HepG2 (cell line): ENCODE measurements around the gene FGFR1OP2. TPM values are rescaled to one million over a fixed set of nuclear protein-coding genes. Genes with fewer than 3 reads are reported as not detected.

ENCODE experiments used
- ATAC-seq: fragments of 200-7000 bp; cut with Tn5 transposase; 3 replicates; pipeline ENCODE4 v1.9.1; 2020; ENCODE audit warnings: mild to moderate bottlenecking, moderate library complexity
- BruUV-seq: library from RNA; stranded (reverse); fragments of 400-500 nt; replicated peaks from 2 replicates; lab custom pipeline; 2021; lab: Mats Ljungman, UMichigan
- CTCF ChIA-PET: fragments of 300-600 bp; formaldehyde crosslinking; extraction: SDS; loops from one replicate; lab custom pipeline; 2021; ENCODE audit warnings: low total read pairs, inconsistent platforms, low intra/inter-chr PET ratio; lab: Yijun Ruan, JAX
- POLR2A ChIA-PET: fragments of 350-600 bp; sonication (Branson Sonifier 250); formaldehyde crosslinking; loops from one replicate; lab custom pipeline; 2020; ENCODE audit warnings: antibody characterized with exemption, inconsistent platforms; lab: Yijun Ruan, JAX
- DNase-seq: peaks from one replicate; pipeline ENCODE4 v3.0.0-alpha.2; 2015; ENCODE audit warnings: low spot score
- FAIRE-seq: peaks from 3 replicates; lab custom pipeline; 2011; peaks lifted over from hg19 to GRCh38; lab: Jason Lieb, UNC
- H2AFZ ChIP-seq: one replicate; pipeline ENCODE4 v1.6.1; 2011; ENCODE audit warnings: low read length, inconsistent platforms
- H3K27ac ChIP-seq: fragments of 300-600 bp; 3 replicates; pipeline ENCODE4 v1.8.0; 2011; ENCODE audit warnings: mixed run types, mild to moderate bottlenecking, mixed read lengths, low read length, inconsistent platforms; ENCODE audit not compliant: insufficient read depth; ENCODE audit errors: extremely low read length
- H3K27me3 ChIP-seq, 2 experiments: fragments of 200-600 bp in 1 of 2; 2 replicates in 1 of 2; 3 replicates in 1 of 2; pipeline versions ENCODE4 v1.6.0 to v1.8.0; 2011; ENCODE audit warnings: low read length in 2 of 2, mild to moderate bottlenecking in 2 of 2, moderate library complexity in 2 of 2, inconsistent platforms in 1 of 2; ENCODE audit not compliant: insufficient read depth in 2 of 2, control insufficient read depth in 1 of 2
- H3K36me3 ChIP-seq, 2 experiments: fragments of 200-600 bp in 1 of 2; replicated peaks in 1 of 2; 2 replicates in 1 of 2; 3 replicates in 1 of 2; pipeline versions ENCODE4 v1.5.1 to v1.8.0; 2011; ENCODE audit warnings: low read length in 2 of 2, inconsistent platforms in 1 of 2; ENCODE audit not compliant: insufficient read depth in 2 of 2, control insufficient read depth in 1 of 2
- H3K4me1 ChIP-seq: 2 replicates; pipeline ENCODE4 v1.5.1; 2012; ENCODE audit warnings: low read length, inconsistent platforms; ENCODE audit not compliant: insufficient read depth
- H3K4me2 ChIP-seq: 2 replicates; pipeline ENCODE4 v1.6.0; 2011; ENCODE audit warnings: low read depth, low read length, inconsistent platforms
- H3K4me3 ChIP-seq, 3 experiments: fragments of 200-600 bp in 1 of 3; sonication (generic), shearing (Covaris generic) in 1 of 3; replicated peaks in 1 of 3; 2 replicates each; pipeline ENCODE4 v1.5.1; 2011 to 2016; ENCODE audit warnings: low read length in 3 of 3, inconsistent platforms in 2 of 3, low read depth in 2 of 3, mild to moderate bottlenecking in 2 of 3, control low read depth in 1 of 3, mixed read lengths in 1 of 3; ENCODE audit not compliant: insufficient read depth in 1 of 3
- H3K79me2 ChIP-seq: one replicate; pipeline ENCODE4 v1.6.1; 2011; ENCODE audit warnings: low read length, inconsistent platforms; ENCODE audit not compliant: insufficient read depth
- H3K9ac ChIP-seq: 2 replicates; pipeline ENCODE4 v1.6.0; 2011; ENCODE audit warnings: mild to moderate bottlenecking, low read depth, low read length, inconsistent platforms; ENCODE audit not compliant: insufficient read depth
- H3K9me3 ChIP-seq: 2 replicates; pipeline ENCODE4 v1.5.1; 2012; ENCODE audit warnings: mild to moderate bottlenecking, low read length
- H4K20me1 ChIP-seq: 2 replicates; pipeline ENCODE4 v1.6.0; 2011; ENCODE audit warnings: inconsistent platforms, mild to moderate bottlenecking, low read length, moderate library complexity; ENCODE audit not compliant: insufficient read depth
- CREBL2 ChIP-seq: sonication (generic); formaldehyde crosslinking; IDR thresholded peaks from 2 replicates; pipeline ENCODE4 v1.8.1; 2023; ENCODE audit warnings: missing genetic modification reagents, mild to moderate bottlenecking, borderline replicate concordance
- ESRRA ChIP-seq: sonication (generic); formaldehyde crosslinking; IDR thresholded peaks from 2 replicates; pipeline ENCODE4 v1.5.1; 2020; ENCODE audit warnings: mild to moderate bottlenecking, low read depth, missing genetic modification reagents
- FUBP1 ChIP-seq: sonication (generic); formaldehyde crosslinking; IDR thresholded peaks from 2 replicates; pipeline ENCODE4 v1.5.1; 2020; ENCODE audit warnings: missing genetic modification reagents, mild to moderate bottlenecking, borderline replicate concordance
- GZF1 ChIP-seq: sonication (generic); formaldehyde crosslinking; IDR thresholded peaks from 2 replicates; pipeline ENCODE4 v1.5.1; 2020; ENCODE audit warnings: mild to moderate bottlenecking, missing genetic modification reagents
- HES4 ChIP-seq: sonication (generic); formaldehyde crosslinking; IDR thresholded peaks from 2 replicates; pipeline ENCODE4 v1.9.0; 2021; ENCODE audit warnings: mild to moderate bottlenecking, missing genetic modification reagents, borderline replicate concordance
- KDM4B ChIP-seq: sonication (generic); formaldehyde crosslinking; IDR thresholded peaks from 2 replicates; pipeline ENCODE4 v1.4.0; 2020; ENCODE audit warnings: missing genetic modification reagents
- MAX ChIP-seq: IDR thresholded peaks from 2 replicates; pipeline ENCODE4 v1.6.1; 2012; ENCODE audit warnings: inconsistent platforms
- MIER3 ChIP-seq: IDR thresholded peaks from 2 replicates; pipeline ENCODE4 v1.6.1; 2016; ENCODE audit warnings: missing compliant biosample characterization, borderline replicate concordance
- PTBP1 ChIP-seq: fragments of 200-400 bp; formaldehyde crosslinking; IDR thresholded peaks from 2 replicates; pipeline ENCODE4 v1.6.1; 2018; ENCODE audit warnings: low read length, low read depth; ENCODE audit not compliant: poor library complexity, severe bottlenecking
- STAG1 ChIP-seq: sonication (generic); formaldehyde crosslinking; IDR thresholded peaks from 2 replicates; pipeline ENCODE4 v1.4.0; 2020; ENCODE audit warnings: missing genetic modification reagents
- ZNF234 ChIP-seq: sonication (generic); formaldehyde crosslinking; conservative IDR thresholded peaks from 2 replicates; pipeline ENCODE4 v1.5.1; 2020; ENCODE audit warnings: mild to moderate bottlenecking, missing genetic modification reagents
- ZNF275 ChIP-seq: sonication (generic); formaldehyde crosslinking; IDR thresholded peaks from 2 replicates; pipeline ENCODE4 v1.8.0; 2022; ENCODE audit warnings: missing genetic modification reagents, mild to moderate bottlenecking, inconsistent platforms, borderline replicate concordance
- ZNF280B ChIP-seq: sonication (generic); formaldehyde crosslinking; IDR thresholded peaks from 2 replicates; pipeline ENCODE4 v1.5.0; 2020; ENCODE audit warnings: missing genetic modification reagents, mild to moderate bottlenecking, borderline replicate concordance
- ZNF382 ChIP-seq: sonication (generic); formaldehyde crosslinking; IDR thresholded peaks from 2 replicates; pipeline ENCODE4 v1.5.0; 2020; ENCODE audit warnings: missing genetic modification reagents, mild to moderate bottlenecking, borderline replicate concordance
- ZNF740 ChIP-seq: sonication (generic); formaldehyde crosslinking; IDR thresholded peaks from 2 replicates; pipeline ENCODE4 v1.4.0; 2020; ENCODE audit warnings: missing genetic modification reagents
- ZNF784 ChIP-seq: sonication (generic); formaldehyde crosslinking; IDR thresholded peaks from 2 replicates; pipeline ENCODE4 v1.5.1; 2020; ENCODE audit warnings: missing genetic modification reagents, mild to moderate bottlenecking, borderline replicate concordance
- WGBS: methylation state at CpG from one replicate; pipeline ENCODE4 v1.1.6; 2017; ENCODE audit warnings: low lambda C conversion rate; 5-methylcytosine and 5-hydroxymethylcytosine counted together
- in situ Hi-C: cut with HindIII; loops from 2 replicates; pipeline ENCODE4 v1.10.0; 2017; ENCODE audit warnings: low pct_unique_long_range_greater_than_20kb; ENCODE audit not compliant: extremely low pct_ligation_motif_present
- intact Hi-C: fragments of 100-400 bp; cut with micrococcal nuclease; formaldehyde crosslinking; loops from one replicate; pipeline ENCODE4 v1.10.0; 2022; ENCODE audit not compliant: unreplicated experiment
- polyA plus RNA-seq, 8 experiments: library from polyadenylated mRNA; depleted of rRNA in 3 of 8; stranded (reverse) in 7 of 8; unstranded in 1 of 8; fragments of >200 nt; fragmentation: Illumina TruSeq in 4 of 8; extraction: Trizol in 4 of 8; gene quantifications; 2 replicates each; pipeline versions ENCODE4 v1.2.1 to v1.2.3, GENCODE V29; 2011 to 2016; ENCODE audit warnings: low read depth in 4 of 8, missing spikeins in 1 of 8, mixed read lengths in 1 of 8; ENCODE audit not compliant: insufficient read depth in 1 of 8
- total RNA-seq, 5 experiments: library from RNA; depleted of rRNA; stranded (reverse); fragments of >200 nt; fragmentation: Illumina TruSeq; extraction: Trizol; gene quantifications; 2 replicates each; pipeline ENCODE4 v1.2.3, GENCODE V29; 2016; ENCODE audit warnings: low read depth in 1 of 5

FGFR1OP2 gene
- total and polyA plus RNA-seq, 2 of the 13 experiments (the other 11 are each of a cell fraction or from before 2014, with no cell fraction given) = 18.3 to 38.1 TPM

- Histone ChIP-seq H3K9ac (no peak overlapping the region), H4K20me1 (no peaks in the 10 kb centered on the region), H3K4me1 (no peaks in the 10 kb centered on the region), H3K27ac (no peak overlapping the region), H3K27me3 (no peaks in the 10 kb centered on the region), H2AFZ (no peak overlapping the region)
- intact Hi-C loops = no loop called here
- DNase-seq (no peak), ATAC-seq (no peak)
- TF ChIP-seq ZNF382 (CRISPR knock-in tag) = no peak
- no peak for TF ChIP-seq KDM4B (CRISPR knock-in tag)
- no peak for TF ChIP-seq ZNF784 (CRISPR knock-in tag)
- no peak for TF ChIP-seq GZF1 (CRISPR knock-in tag)
- TF ChIP-seq ESRRA (CRISPR knock-in tag) = no peak
- no peak for TF ChIP-seq ZNF275 (CRISPR knock-in tag)
- no peak for TF ChIP-seq ZNF234 (CRISPR knock-in tag)
- TF ChIP-seq STAG1 (CRISPR knock-in tag) = no peak
- TF ChIP-seq ZNF740 (CRISPR knock-in tag) = no peak
- TF ChIP-seq MAX = no peak
- TF ChIP-seq CREBL2 (CRISPR knock-in tag) = no peak
- no peak for TF ChIP-seq MIER3 (CRISPR knock-in tag)
- no peak for TF ChIP-seq HES4 (CRISPR knock-in tag)
- TF ChIP-seq PTBP1 = no peak
- no peak for TF ChIP-seq ZNF280B
- TF ChIP-seq FUBP1 (CRISPR knock-in tag) = no peak
- TF ChIP-seq, all 625 proteins: peak for 0
- ChIA-PET POLR2A (no interaction called here), CTCF (no interaction called here)
- no peak overlapping the region for H3K4me3 ChIP-seq
- no peak for FAIRE-seq
- H3K9me3 ChIP-seq = no peaks in the 10 kb centered on the region
- in situ Hi-C loops = no loop called here
- no TSS peak for BruUV-seq
- 86% methylated on average over 1 of the region's 1 CpG for WGBS
- no peaks in the 10 kb centered on the region for H3K79me2 ChIP-seq
- H3K36me3 ChIP-seq = no peaks in the 10 kb centered on the region
- no peak overlapping the region for H3K4me2 ChIP-seq
Measured at GRCh38 chr12:26891704-26892103, 46.6 kb upstream of the FGFR1OP2 start.
